Keratinocyte (primary cell): Measurements from ENCODE around the gene NAALADL1. TPM values are rescaled to one million over a fixed set of nuclear protein-coding genes. Genes with fewer than 3 reads are reported as not detected.
A peak's percentile ranks its signal among the peaks of the same experiment; 100 is the strongest.
"Not testable (repeated sequence)": the region's sequence is repeated elsewhere in the genome, so short reads cannot be mapped to it uniquely, and the experiment has no call there.

ENCODE experiments used
- DNase-seq: peaks from one replicate; pipeline ENCODE4 v3.0.0-alpha.2; 2011; ENCODE audit warnings: low read depth, missing footprints, low spot score
- FAIRE-seq: peaks from 2 replicates; lab custom pipeline; 2011; peaks lifted over from hg19 to GRCh38; lab: Jason Lieb, UNC
- H2AFZ ChIP-seq: 2 replicates; pipeline ENCODE4 v1.6.0; 2012; ENCODE audit warnings: low read length, control low read depth, inconsistent platforms; ENCODE audit not compliant: control insufficient read depth
- H3K27ac ChIP-seq: 2 replicates; pipeline ENCODE4 v1.5.1; 2011; ENCODE audit warnings: low read length; ENCODE audit not compliant: control insufficient read depth, insufficient read depth
- H3K27me3 ChIP-seq: 3 replicates; pipeline ENCODE4 v1.6.0; 2011; ENCODE audit warnings: low read length; ENCODE audit not compliant: control insufficient read depth, insufficient read depth; ENCODE audit errors: extremely low read depth
- H3K36me3 ChIP-seq, 2 experiments: 2 replicates in 1 of 2; 3 replicates in 1 of 2; pipeline ENCODE4 v1.5.1; 2011; ENCODE audit warnings: low read length in 2 of 2, mild to moderate bottlenecking in 1 of 2; ENCODE audit not compliant: control insufficient read depth in 2 of 2, insufficient read depth in 2 of 2; ENCODE audit errors: extremely low read depth in 1 of 2
- H3K4me1 ChIP-seq: 3 replicates; pipeline ENCODE4 v1.5.1; 2011; ENCODE audit warnings: low read length; ENCODE audit not compliant: control insufficient read depth, insufficient read depth; ENCODE audit errors: extremely low read depth
- H3K4me2 ChIP-seq: 3 replicates; pipeline ENCODE4 v1.6.0; 2011; ENCODE audit warnings: low read depth, low read length; ENCODE audit not compliant: control insufficient read depth, insufficient read depth; ENCODE audit errors: extremely low read depth
- H3K4me3 ChIP-seq, 3 experiments: fragments of 200-600 bp in 1 of 3; sonication (generic) in 1 of 3; 2 replicates in 2 of 3; 3 replicates in 1 of 3; pipeline ENCODE4 v1.5.1; 2011 to 2016; ENCODE audit warnings: low read length in 3 of 3, mild to moderate bottlenecking in 3 of 3, control low read depth in 2 of 3, inconsistent platforms in 1 of 3, low read depth in 1 of 3, mixed read lengths in 1 of 3, mixed run types in 1 of 3, moderate library complexity in 1 of 3; ENCODE audit not compliant: control insufficient read depth in 2 of 3, insufficient read depth in 2 of 3; ENCODE audit errors: extremely low read depth in 1 of 3
- H3K79me2 ChIP-seq: 2 replicates; pipeline ENCODE4 v1.6.0; 2012; ENCODE audit warnings: low read length; ENCODE audit not compliant: control insufficient read depth, insufficient read depth
- H3K9ac ChIP-seq: 3 replicates; pipeline ENCODE4 v1.6.0; 2011; ENCODE audit warnings: low read length; ENCODE audit not compliant: control insufficient read depth, insufficient read depth; ENCODE audit errors: extremely low read depth
- H3K9me1 ChIP-seq: 3 replicates; pipeline ENCODE4 v1.6.0; 2011; ENCODE audit warnings: low read length; ENCODE audit not compliant: control insufficient read depth, insufficient read depth; ENCODE audit errors: extremely low read depth
- H3K9me3 ChIP-seq: 2 replicates; pipeline ENCODE4 v1.5.1; 2012; ENCODE audit warnings: low read depth, low read length; ENCODE audit not compliant: control insufficient read depth
- H4K20me1 ChIP-seq: 3 replicates; pipeline ENCODE4 v1.6.0; 2011; ENCODE audit warnings: low read length; ENCODE audit not compliant: control insufficient read depth, insufficient read depth; ENCODE audit errors: extremely low read depth
- CTCF ChIP-seq, 3 experiments: IDR thresholded peaks in 1 of 3; conservative IDR thresholded peaks in 1 of 3; optimal IDR thresholded peaks in 1 of 3; 2 replicates in 2 of 3; 3 replicates in 1 of 3; pipeline versions ENCODE3 to v1.5.1; 2011; ENCODE audit warnings: low read length in 3 of 3, mild to moderate bottlenecking in 3 of 3, moderate library complexity in 2 of 3, control low read depth in 1 of 3, inconsistent platforms in 1 of 3; ENCODE audit not compliant: insufficient read depth in 2 of 3; ENCODE audit errors: extremely low read depth in 1 of 3
- EZH2 ChIP-seq: IDR thresholded peaks from one replicate; pipeline ENCODE4 v1.6.1; 2012; ENCODE audit warnings: inconsistent platforms, mild to moderate bottlenecking, low read length, moderate library complexity
- dilution Hi-C: fragments of 300-500 bp; cut with MboI; formaldehyde crosslinking; loops from one replicate; pipeline ENCODE4 v1.7.0; 2020; ENCODE audit warnings: low sequenced_read_pairs; ENCODE audit not compliant: extremely low pct_ligation_motif_present
- polyA plus RNA-seq, 5 experiments: library from polyadenylated mRNA; depleted of rRNA in 3 of 5; stranded (reverse) in 3 of 5; stranded (forward) in 1 of 5; unstranded in 1 of 5; fragments of >200 nt; gene quantifications; 1 replicate in 1 of 5; 2 replicates in 3 of 5; 3 replicates in 1 of 5; pipeline versions ENCODE4 v1.2.1 to v1.2.3, GENCODE V29; 2011 to 2012; ENCODE audit warnings: missing spikeins in 2 of 5, low read depth in 1 of 5, low replicate concordance in 1 of 5

The NAALADL1 gene
- polyA plus RNA-seq, 1 donor (not counting 4 experiments of a cell fraction or from before 2014, with no cell fraction given), result 2.3 TPM

DNA sequence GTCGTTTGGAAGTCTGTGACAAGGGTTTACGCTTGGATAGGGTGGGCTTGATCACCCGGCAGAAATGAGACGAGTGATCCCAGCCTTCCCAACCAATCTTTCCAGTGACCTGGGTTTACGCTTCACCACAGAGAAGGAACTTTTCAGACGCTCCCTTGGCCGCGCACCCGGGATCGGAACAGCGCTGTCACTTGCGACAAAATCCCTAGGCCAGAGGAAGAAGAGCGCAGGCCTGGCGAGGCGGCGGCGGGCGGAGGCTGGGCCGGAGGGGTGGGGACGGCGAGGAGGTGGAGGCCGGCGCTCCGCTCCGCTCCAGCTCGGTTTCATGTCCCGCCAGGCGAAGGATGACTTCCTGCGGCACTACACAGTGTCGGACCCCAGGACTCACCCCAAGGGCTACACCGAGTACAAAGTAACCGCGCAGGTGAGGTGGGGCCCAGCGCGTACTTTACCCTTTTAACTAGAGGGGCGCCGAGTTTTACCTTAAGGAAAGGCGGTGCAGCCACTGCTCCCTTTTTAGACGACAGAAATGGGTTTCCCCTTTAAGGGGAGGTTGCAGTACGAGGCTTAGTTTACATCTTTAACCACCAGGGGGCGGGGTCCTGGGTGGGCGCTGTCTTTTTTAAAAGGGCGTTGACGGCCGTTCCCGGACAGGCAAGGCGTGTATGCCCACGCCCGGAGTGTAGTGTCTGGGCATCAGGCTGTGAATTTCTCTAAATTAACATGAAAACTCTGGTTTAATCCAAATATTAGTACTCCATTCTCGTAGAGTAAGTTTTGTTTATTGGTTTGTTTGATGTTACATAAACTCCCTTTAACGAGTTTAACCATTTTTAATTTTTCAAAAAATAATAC lies 30.9 kb downstream of the NAALADL1 start, which contains the start of gene SNX15:
TSS of gene SNX15 (plus strand) at position 227 of the 855 bp plus-strand sequence. CDS start at position 326, 99 bp downstream.
- Histone ChIP-seq H2AFZ (peak within 1 kb of the TSS; percentile 93), H3K79me2 (no peaks in the 10 kb centered on the region), H3K27ac (peak within 1 kb of the TSS; percentile 67), H3K9me3 (no peaks in the 10 kb centered on the region), H4K20me1 (no peaks in the 10 kb centered on the region), H3K4me2 (peak within 1 kb of the TSS; percentile 99), H3K4me1 (peaks cover 14% of the 10 kb centered on the region), H3K4me3 (peak within 1 kb of the TSS; percentile 60 to 80 (median 80)), H3K27me3 (no peaks in the 10 kb centered on the region), H3K9me1 (no peaks in the 10 kb centered on the region), H3K36me3 (peaks cover 0 to 4% of the 10 kb centered on the region in 2 experiments), H3K9ac (peak within 1 kb of the TSS; percentile 78)
- FAIRE-seq, result no peak
- dilution Hi-C loops, result no loop called here
- DNase-seq, result peak; percentile 62
- TF ChIP-seq EZH2, result no peak
- TF ChIP-seq CTCF (optimal IDR thresholded peaks at IDR 0.05 in 1 of 3, IDR thresholded peaks at IDR 0.05 in 1 of 3, conservative IDR thresholded peaks at IDR 0.05 in 1 of 3; ENCODE audit: extremely low read depth in 1 of 3, insufficient read depth in 2 of 3, low read length in 3 of 3), result peak; percentile 25 to 71 (median 35)

- Histone ChIP-seq H3K9me1 (no peaks in the 10 kb centered on the region), H3K4me1 (peaks cover 14% of the 10 kb centered on the region), H3K9me3 (no peaks in the 10 kb centered on the region), H3K9ac (peak overlapping the region; percentile 78), H3K36me3 (no peaks in the 10 kb centered on the region), H4K20me1 (no peaks in the 10 kb centered on the region), H3K27me3 (no peaks in the 10 kb centered on the region), H3K4me3 (peak overlapping the region; percentile 52 to 80 (median 60)), H2AFZ (peak overlapping the region; percentile 75), H3K79me2 (no peaks in the 10 kb centered on the region), H3K27ac (peak overlapping the region; percentile 67), H3K4me2 (peak overlapping the region; percentile 99)
- DNase-seq (peak; percentile 26), FAIRE-seq (no peak)
- dilution Hi-C loops, result no loop called here
- TF ChIP-seq CTCF (optimal IDR thresholded peaks at IDR 0.05 in 1 of 3, IDR thresholded peaks at IDR 0.05 in 1 of 3, conservative IDR thresholded peaks at IDR 0.05 in 1 of 3; ENCODE audit: extremely low read depth in 1 of 3, insufficient read depth in 2 of 3, low read length in 3 of 3) (no peak), EZH2 (no peak)
Measured at GRCh38 chr11:65026810-65027209, 31.5 kb downstream of the NAALADL1 start.

DNA sequence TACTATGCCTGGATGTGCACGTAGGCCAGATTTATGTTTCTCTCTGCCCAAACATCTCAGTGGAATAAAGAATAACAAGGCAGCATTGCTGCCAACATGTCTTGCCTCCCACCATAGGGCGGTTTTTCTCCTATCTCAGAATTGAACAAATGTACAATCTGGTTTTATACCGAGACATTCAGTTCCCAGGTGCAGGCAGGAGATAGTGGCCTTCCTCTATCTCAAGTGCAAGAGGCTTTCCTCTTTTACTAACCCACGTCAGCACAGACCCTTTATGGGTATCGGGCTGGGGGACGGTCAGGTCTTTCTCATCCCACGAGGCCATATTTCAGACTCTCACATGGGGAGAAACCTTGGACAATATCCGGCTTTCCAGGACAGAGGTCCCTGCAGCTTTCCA lies 34.9 kb downstream of the NAALADL1 start:
- H2AFZ ChIP-seq, H3K36me3 ChIP-seq, dilution Hi-C loops, H3K9me1 ChIP-seq, FAIRE-seq, H3K4me3 ChIP-seq, H3K79me2 ChIP-seq, DNase-seq, H4K20me1 ChIP-seq, H3K9ac ChIP-seq, H3K4me2 ChIP-seq, H3K27ac ChIP-seq, H3K27me3 ChIP-seq, H3K9me3 ChIP-seq: not testable (repeated sequence)
- peaks cover 13% of the 10 kb centered on the region for H3K4me1 ChIP-seq
